WTC11 (cell line): ENCODE data around the gene TRIM25.
"Not testable (repeated sequence)": the region's sequence is repeated elsewhere in the genome, so short reads cannot be mapped to it uniquely, and the experiment has no call there.

ENCODE experiments used
- ESRRA ChIP-seq: sonication (generic); formaldehyde crosslinking; IDR thresholded peaks from 2 replicates; pipeline ENCODE4 v1.8.1; 2022; ENCODE audit warnings: mild to moderate bottlenecking, missing genetic modification reagents, borderline replicate concordance
- NR1H2 ChIP-seq: sonication (generic); formaldehyde crosslinking; IDR thresholded peaks from 2 replicates; pipeline ENCODE4 v1.9.0; 2021; ENCODE audit warnings: mild to moderate bottlenecking, moderate library complexity, missing genetic modification reagents
- RELA ChIP-seq: sonication (generic); formaldehyde crosslinking; IDR thresholded peaks from 2 replicates; pipeline ENCODE4 v1.8.1; 2022; ENCODE audit warnings: missing genetic modification reagents, mild to moderate bottlenecking, borderline replicate concordance
- SP1 ChIP-seq: sonication (generic); formaldehyde crosslinking; conservative IDR thresholded peaks from 2 replicates; pipeline ENCODE4 v1.8.1; 2022; ENCODE audit warnings: missing genetic modification reagents
- TF ChIP-seq, protein P1 (sequence below): fragments of 200-600 bp; IDR thresholded peaks from 2 replicates; pipeline ENCODE4 v1.8.0; 2022; ENCODE audit warnings: antibody characterized with exemption
- TF ChIP-seq, protein P2 (sequence below): sonication (generic); formaldehyde crosslinking; IDR thresholded peaks from 2 replicates; pipeline ENCODE4 v1.8.1; 2023; ENCODE audit warnings: mild to moderate bottlenecking, missing genetic modification reagents
- TF ChIP-seq, protein P3 (sequence below): sonication (generic); formaldehyde crosslinking; IDR thresholded peaks from 2 replicates; pipeline ENCODE4 v1.8.1; 2023; ENCODE audit warnings: mild to moderate bottlenecking, missing genetic modification reagents
- TF ChIP-seq, protein P4 (sequence below): sonication (generic); formaldehyde crosslinking; IDR thresholded peaks from 2 replicates; pipeline ENCODE4 v1.8.0; 2022; ENCODE audit warnings: mild to moderate bottlenecking, missing genetic modification reagents
- TF ChIP-seq, protein P5 (sequence below): fragments of 250-450 bp; sonication (Bioruptor Pico); IDR thresholded peaks from 2 replicates; pipeline ENCODE4 v1.8.0; 2021; ENCODE audit warnings: mild to moderate bottlenecking

DNA sequence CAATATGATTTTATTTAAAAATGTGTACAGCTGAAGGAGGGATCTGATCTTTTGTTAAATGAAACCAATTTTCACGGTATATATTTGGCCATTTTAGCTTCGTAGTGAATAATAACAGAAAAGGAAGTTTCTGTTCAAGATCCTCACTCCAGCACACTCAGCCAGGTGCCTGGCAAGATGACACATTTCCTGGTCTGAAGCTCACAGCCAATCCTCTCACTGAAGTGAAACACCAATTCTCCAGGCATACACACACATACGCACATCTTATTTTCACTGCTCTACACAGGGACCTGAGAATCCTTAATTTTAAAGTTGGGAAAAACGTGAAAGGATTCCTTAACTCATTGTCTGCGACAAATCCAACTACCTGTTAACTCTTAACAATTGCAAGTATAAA is 24.4 kb upstream of the TRIM25 start:
- TF ChIP-seq, protein P1, sequence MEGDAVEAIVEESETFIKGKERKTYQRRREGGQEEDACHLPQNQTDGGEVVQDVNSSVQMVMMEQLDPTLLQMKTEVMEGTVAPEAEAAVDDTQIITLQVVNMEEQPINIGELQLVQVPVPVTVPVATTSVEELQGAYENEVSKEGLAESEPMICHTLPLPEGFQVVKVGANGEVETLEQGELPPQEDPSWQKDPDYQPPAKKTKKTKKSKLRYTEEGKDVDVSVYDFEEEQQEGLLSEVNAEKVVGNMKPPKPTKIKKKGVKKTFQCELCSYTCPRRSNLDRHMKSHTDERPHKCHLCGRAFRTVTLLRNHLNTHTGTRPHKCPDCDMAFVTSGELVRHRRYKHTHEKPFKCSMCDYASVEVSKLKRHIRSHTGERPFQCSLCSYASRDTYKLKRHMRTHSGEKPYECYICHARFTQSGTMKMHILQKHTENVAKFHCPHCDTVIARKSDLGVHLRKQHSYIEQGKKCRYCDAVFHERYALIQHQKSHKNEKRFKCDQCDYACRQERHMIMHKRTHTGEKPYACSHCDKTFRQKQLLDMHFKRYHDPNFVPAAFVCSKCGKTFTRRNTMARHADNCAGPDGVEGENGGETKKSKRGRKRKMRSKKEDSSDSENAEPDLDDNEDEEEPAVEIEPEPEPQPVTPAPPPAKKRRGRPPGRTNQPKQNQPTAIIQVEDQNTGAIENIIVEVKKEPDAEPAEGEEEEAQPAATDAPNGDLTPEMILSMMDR = not testable (repeated sequence)
- TF ChIP-seq RELA, SP1, ESRRA, NR1H2 (CRISPR knock-in tag): not testable (repeated sequence)
- TF ChIP-seq, protein P2, sequence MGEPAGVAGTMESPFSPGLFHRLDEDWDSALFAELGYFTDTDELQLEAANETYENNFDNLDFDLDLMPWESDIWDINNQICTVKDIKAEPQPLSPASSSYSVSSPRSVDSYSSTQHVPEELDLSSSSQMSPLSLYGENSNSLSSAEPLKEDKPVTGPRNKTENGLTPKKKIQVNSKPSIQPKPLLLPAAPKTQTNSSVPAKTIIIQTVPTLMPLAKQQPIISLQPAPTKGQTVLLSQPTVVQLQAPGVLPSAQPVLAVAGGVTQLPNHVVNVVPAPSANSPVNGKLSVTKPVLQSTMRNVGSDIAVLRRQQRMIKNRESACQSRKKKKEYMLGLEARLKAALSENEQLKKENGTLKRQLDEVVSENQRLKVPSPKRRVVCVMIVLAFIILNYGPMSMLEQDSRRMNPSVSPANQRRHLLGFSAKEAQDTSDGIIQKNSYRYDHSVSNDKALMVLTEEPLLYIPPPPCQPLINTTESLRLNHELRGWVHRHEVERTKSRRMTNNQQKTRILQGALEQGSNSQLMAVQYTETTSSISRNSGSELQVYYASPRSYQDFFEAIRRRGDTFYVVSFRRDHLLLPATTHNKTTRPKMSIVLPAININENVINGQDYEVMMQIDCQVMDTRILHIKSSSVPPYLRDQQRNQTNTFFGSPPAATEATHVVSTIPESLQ = not testable (repeated sequence)
- TF ChIP-seq, protein P3, sequence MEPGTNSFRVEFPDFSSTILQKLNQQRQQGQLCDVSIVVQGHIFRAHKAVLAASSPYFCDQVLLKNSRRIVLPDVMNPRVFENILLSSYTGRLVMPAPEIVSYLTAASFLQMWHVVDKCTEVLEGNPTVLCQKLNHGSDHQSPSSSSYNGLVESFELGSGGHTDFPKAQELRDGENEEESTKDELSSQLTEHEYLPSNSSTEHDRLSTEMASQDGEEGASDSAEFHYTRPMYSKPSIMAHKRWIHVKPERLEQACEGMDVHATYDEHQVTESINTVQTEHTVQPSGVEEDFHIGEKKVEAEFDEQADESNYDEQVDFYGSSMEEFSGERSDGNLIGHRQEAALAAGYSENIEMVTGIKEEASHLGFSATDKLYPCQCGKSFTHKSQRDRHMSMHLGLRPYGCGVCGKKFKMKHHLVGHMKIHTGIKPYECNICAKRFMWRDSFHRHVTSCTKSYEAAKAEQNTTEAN (CRISPR knock-in tag) = not testable (repeated sequence)
- TF ChIP-seq, protein P4, sequence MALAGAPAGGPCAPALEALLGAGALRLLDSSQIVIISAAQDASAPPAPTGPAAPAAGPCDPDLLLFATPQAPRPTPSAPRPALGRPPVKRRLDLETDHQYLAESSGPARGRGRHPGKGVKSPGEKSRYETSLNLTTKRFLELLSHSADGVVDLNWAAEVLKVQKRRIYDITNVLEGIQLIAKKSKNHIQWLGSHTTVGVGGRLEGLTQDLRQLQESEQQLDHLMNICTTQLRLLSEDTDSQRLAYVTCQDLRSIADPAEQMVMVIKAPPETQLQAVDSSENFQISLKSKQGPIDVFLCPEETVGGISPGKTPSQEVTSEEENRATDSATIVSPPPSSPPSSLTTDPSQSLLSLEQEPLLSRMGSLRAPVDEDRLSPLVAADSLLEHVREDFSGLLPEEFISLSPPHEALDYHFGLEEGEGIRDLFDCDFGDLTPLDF (CRISPR knock-in tag) = not testable (repeated sequence)
- TF ChIP-seq, protein P5, sequence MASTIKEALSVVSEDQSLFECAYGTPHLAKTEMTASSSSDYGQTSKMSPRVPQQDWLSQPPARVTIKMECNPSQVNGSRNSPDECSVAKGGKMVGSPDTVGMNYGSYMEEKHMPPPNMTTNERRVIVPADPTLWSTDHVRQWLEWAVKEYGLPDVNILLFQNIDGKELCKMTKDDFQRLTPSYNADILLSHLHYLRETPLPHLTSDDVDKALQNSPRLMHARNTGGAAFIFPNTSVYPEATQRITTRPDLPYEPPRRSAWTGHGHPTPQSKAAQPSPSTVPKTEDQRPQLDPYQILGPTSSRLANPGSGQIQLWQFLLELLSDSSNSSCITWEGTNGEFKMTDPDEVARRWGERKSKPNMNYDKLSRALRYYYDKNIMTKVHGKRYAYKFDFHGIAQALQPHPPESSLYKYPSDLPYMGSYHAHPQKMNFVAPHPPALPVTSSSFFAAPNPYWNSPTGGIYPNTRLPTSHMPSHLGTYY (CRISPR knock-in tag) = not testable (repeated sequence)
